OCI-LY7 (cell line): ENCODE results near the gene CCNB3. TPM values are rescaled to one million over a fixed set of nuclear protein-coding genes. Genes with fewer than 3 reads are reported as not detected.

Experiments used
- BruUV-seq: library from RNA; stranded (reverse); fragments of 400-500 nt; replicated peaks from 2 replicates; lab custom pipeline; 2021; lab: Mats Ljungman, UMichigan
- CTCF ChIA-PET: fragments of 300-600 bp; sonication (Branson Sonifier 250); formaldehyde crosslinking; loops from one replicate; lab custom pipeline; 2022; ENCODE audit warnings: antibody characterized with exemption; ENCODE audit not compliant: unreplicated experiment; lab: Charles Lee
- POLR2A ChIA-PET: fragments of 300-600 bp; sonication (Branson Sonifier 250); formaldehyde crosslinking; loops from one replicate; lab custom pipeline; 2022; ENCODE audit warnings: antibody characterized with exemption; lab: Charles Lee
- DNase-seq: peaks from one replicate; pipeline ENCODE4 v3.0.0-alpha.2; 2015; ENCODE audit warnings: low spot score
- H2AFZ ChIP-seq: fragments of 200-600 bp; sonication (generic), shearing (Covaris generic); 2 replicates; pipeline ENCODE4 v1.6.1; 2014; ENCODE audit warnings: mild to moderate bottlenecking, antibody characterized with exemption, low read length, moderate library complexity
- H3K27ac ChIP-seq: fragments of 200-600 bp; sonication (generic); 2 replicates; pipeline ENCODE4 v1.5.1; 2014; ENCODE audit warnings: mixed run types, low read depth, mild to moderate bottlenecking, moderate library complexity, low read length, inconsistent platforms; ENCODE audit not compliant: poor library complexity, severe bottlenecking
- H3K36me3 ChIP-seq: fragments of 200-600 bp; sonication (generic); 2 replicates; pipeline ENCODE4 v1.6.1; 2014; ENCODE audit warnings: mild to moderate bottlenecking, antibody characterized with exemption, low read length, moderate library complexity, mixed read lengths; ENCODE audit not compliant: insufficient read depth
- H3K4me1 ChIP-seq: fragments of 200-600 bp; sonication (generic); 2 replicates; pipeline ENCODE4 v1.5.1; 2014; ENCODE audit warnings: mild to moderate bottlenecking, low read length; ENCODE audit not compliant: insufficient read depth, poor library complexity, severe bottlenecking
- H3K4me2 ChIP-seq: fragments of 200-600 bp; sonication (generic); 2 replicates; pipeline ENCODE4 v1.6.1; 2014; ENCODE audit warnings: mild to moderate bottlenecking, low read length
- H3K4me3 ChIP-seq: fragments of 200-600 bp; sonication (generic); 2 replicates; pipeline ENCODE4 v1.5.1; 2014; ENCODE audit warnings: mild to moderate bottlenecking, low read depth, low read length; ENCODE audit not compliant: poor library complexity, severe bottlenecking
- H3K79me2 ChIP-seq: fragments of 200-600 bp; sonication (generic); 2 replicates; pipeline ENCODE4 v1.6.1; 2016; ENCODE audit warnings: low read depth, mild to moderate bottlenecking, low read length, moderate library complexity, mixed read lengths; ENCODE audit not compliant: insufficient read depth
- H3K9me2 ChIP-seq: fragments of 200-600 bp; sonication (generic); 2 replicates; pipeline ENCODE4 v1.6.1; 2016; ENCODE audit warnings: mild to moderate bottlenecking, low read length, mixed read lengths; ENCODE audit not compliant: insufficient read depth
- H3K9me3 ChIP-seq: fragments of 200-600 bp; sonication (generic); 2 replicates; pipeline ENCODE4 v1.6.1; 2014; ENCODE audit warnings: mild to moderate bottlenecking, mixed run types, low read length, mixed read lengths
- H4K20me1 ChIP-seq: fragments of 200-600 bp; sonication (generic); 2 replicates; pipeline ENCODE4 v1.6.1; 2014; ENCODE audit warnings: mild to moderate bottlenecking, antibody characterized with exemption, low read length, moderate library complexity, mixed read lengths; ENCODE audit not compliant: insufficient read depth
- CTCF ChIP-seq: fragments of 200-600 bp; sonication (generic); conservative IDR thresholded peaks from 2 replicates; pipeline ENCODE4 v1.5.1; 2014; ENCODE audit warnings: mild to moderate bottlenecking, antibody characterized with exemption, low read length, moderate library complexity, mixed read lengths
- EZH2phosphoT487 ChIP-seq: fragments of 200-600 bp; sonication (generic); IDR thresholded peaks from 2 replicates; pipeline ENCODE4 v1.6.1; 2018; ENCODE audit warnings: low read depth, borderline replicate concordance, mild to moderate bottlenecking, mixed run types, antibody characterized with exemption, low read length, moderate library complexity, mixed read lengths
- intact Hi-C: fragments of 100-400 bp; cut with micrococcal nuclease; formaldehyde crosslinking; loops from one replicate; pipeline ENCODE4 v1.10.0; 2022; ENCODE audit not compliant: unreplicated experiment
- total RNA-seq, 2 experiments: library from RNA; depleted of rRNA in 1 of 2; stranded (reverse); fragments of >200 nt in 1 of 2; shearing (Covaris generic) in 1 of 2; gene quantifications; 2 replicates each; pipeline ENCODE4 v1.2.3, GENCODE V29; 2014 to 2022

CCNB3 gene
- total RNA-seq, 2 experiments from 2014 or later, result 2.0 to 2.7 TPM

DNA sequence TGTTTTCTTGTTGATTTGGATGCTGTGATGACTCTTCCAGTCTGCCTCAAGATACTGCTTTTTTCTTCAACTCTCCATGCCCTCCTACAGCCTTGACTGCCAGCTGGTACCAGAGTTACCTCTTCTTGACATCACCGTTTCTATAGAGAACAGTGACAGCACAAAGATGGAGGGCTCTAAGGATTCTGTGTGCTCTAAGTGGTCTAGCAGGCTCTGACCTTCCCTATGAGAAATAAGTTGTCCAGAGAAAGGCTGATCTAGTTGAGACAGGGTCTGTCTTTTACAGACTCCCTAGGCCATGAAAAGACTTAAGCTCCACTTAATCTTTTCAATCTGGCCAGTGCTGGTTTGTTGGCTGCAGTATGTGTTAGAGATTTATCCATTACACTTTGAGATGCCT lies 3.7 kb upstream of the CCNB3 start, which contains the start of gene AKAP4:
AKAP4 (minus strand) TSS at position 101 of the 400 bp plus-strand sequence. CDS start 118 bp downstream, outside the sequence.
- H2AFZ ChIP-seq, result no peak within 1 kb of the TSS
- peaks cover 13% of the 10 kb centered on the region for H3K4me1 ChIP-seq
- no peaks in the 10 kb centered on the region for H3K9me2 ChIP-seq
- no peak within 1 kb of the TSS for H3K4me2 ChIP-seq
- H3K4me3 ChIP-seq, result no peak within 1 kb of the TSS
- no peaks in the 10 kb centered on the region for H4K20me1 ChIP-seq
- intact Hi-C loops, result loop anchor here (5.0 kb wide), 1 partner anchor 279 kb away; the partner anchor contains the start of gene CLCN5
- no peak for TF ChIP-seq EZH2phosphoT487
- no peak for TF ChIP-seq CTCF
- ChIA-PET CTCF (no interaction called here), POLR2A (no interaction called here)
- no peak within 1 kb of the TSS for H3K27ac ChIP-seq
- H3K36me3 ChIP-seq, result no peaks in the 10 kb centered on the region
- H3K9me3 ChIP-seq, result no peaks in the 10 kb centered on the region
- DNase-seq, result no peak
- H3K79me2 ChIP-seq, result no peaks in the 10 kb centered on the region
- BruUV-seq, result no TSS peak

DNA sequence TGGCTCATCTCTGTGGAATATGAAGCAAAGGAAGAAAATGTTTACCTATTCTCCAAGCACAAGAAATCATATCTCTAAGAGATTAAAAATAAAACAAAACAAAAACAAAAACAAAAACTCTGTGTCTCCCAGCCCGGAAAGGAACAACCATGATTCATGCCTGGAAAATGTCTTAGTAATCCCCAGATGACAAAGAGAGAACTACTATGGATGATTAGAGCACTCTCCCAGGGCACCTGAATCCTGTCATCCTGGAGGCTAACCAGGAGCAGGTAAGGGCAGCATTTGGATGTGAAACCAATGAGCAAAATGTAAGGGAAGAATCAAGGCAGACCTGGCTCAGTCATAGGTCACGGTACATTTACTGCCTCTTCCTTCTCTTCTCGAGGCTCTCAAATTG lies 2.0 kb upstream of the CCNB3 start:
- intact Hi-C loops, result loop anchor here (5.0 kb wide), 1 partner anchor 280 kb away; the partner anchor contains the start of gene CLCN5
- Histone ChIP-seq H3K9me3 (no peaks in the 10 kb centered on the region), H3K9me2 (no peaks in the 10 kb centered on the region), H3K4me1 (peaks cover 13% of the 10 kb centered on the region), H3K36me3 (no peaks in the 10 kb centered on the region), H3K27ac (no peak overlapping the region), H3K79me2 (no peaks in the 10 kb centered on the region), H3K4me3 (no peak overlapping the region), H4K20me1 (no peaks in the 10 kb centered on the region), H2AFZ (no peak overlapping the region), H3K4me2 (no peak overlapping the region)
- no TSS peak for BruUV-seq
- ChIA-PET CTCF (no interaction called here), POLR2A (no interaction called here)
- TF ChIP-seq EZH2phosphoT487 (no peak), CTCF (no peak)
- DNase-seq, result no peak

- Histone ChIP-seq H3K9me2 (no peaks in the 10 kb centered on the region), H3K79me2 (no peaks in the 10 kb centered on the region), H3K4me3 (no peak overlapping the region), H3K4me2 (no peak overlapping the region), H3K27ac (no peak overlapping the region), H2AFZ (no peak overlapping the region), H3K36me3 (no peaks in the 10 kb centered on the region), H3K4me1 (peaks cover 13% of the 10 kb centered on the region), H3K9me3 (no peaks in the 10 kb centered on the region), H4K20me1 (no peaks in the 10 kb centered on the region)
- ChIA-PET CTCF (no interaction called here), POLR2A (no interaction called here)
- BruUV-seq, result no TSS peak
- no peak for DNase-seq
- intact Hi-C loops, result no loop called here
- no peak for TF ChIP-seq CTCF
- TF ChIP-seq EZH2phosphoT487, result no peak
Observed at GRCh38 chrX:50206753-50207152, 2.2 kb downstream of the CCNB3 start.
